HG02571 (cell line): ENCODE results near the gene CALN1.
"Not testable (repeated sequence)": the region's sequence is repeated elsewhere in the genome, so short reads cannot be mapped to it uniquely, and the experiment has no call there.

Experiments used
- ATAC-seq: cut with Tn5 transposase; IDR thresholded peaks from one replicate; pipeline ENCODE4 v1.9.1; 2021; ENCODE audit warnings: mild to moderate bottlenecking, moderate library complexity; ENCODE audit not compliant: unreplicated experiment

CALN1 gene

DNA sequence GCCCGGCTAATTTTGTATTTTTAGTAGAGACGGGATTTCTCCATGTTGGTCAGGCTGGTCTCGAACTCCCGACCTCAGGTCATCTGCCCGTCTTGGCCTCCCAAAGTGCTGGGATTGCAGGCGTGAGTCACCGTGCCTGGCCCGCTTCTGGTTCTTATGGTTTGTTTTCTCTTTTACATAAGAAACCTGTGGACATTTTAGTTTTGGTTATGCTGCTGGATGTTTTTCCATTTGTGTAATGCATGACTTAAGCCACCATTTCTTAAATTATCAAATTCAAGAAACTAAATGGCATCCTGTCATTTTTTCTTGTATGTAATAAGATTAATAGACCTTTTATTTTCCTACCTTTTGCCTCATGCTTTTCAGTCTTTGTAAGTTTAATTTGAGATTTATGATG, 589.7 kb downstream of the CALN1 start:
- ATAC-seq, result not testable (repeated sequence)

DNA sequence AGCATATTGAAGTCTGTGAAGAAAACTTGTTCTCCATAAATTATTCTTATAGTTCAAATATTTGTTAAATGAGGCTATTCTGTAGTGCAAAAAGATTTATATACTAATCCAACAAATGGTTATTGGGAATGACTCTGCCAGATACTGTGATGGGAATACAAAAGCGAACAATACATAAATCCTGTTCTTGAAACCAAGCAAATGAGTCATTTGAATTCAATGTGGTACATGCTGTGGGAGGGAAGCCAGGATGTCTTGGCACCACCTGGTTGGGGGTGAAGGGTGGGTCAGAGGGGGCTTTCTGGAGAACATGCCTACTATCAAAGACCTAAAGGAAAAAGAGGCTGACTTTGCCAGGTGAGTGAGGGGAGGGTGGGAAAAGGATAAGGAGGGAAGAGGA, 594.2 kb downstream of the CALN1 start:
- no peak for ATAC-seq

- no peak for ATAC-seq
Measured at GRCh38 chr7:71808115-71808514, 604.0 kb downstream of the CALN1 start.

- ATAC-seq, result no peak
Measured at GRCh38 chr7:71804256-71804655, 607.9 kb downstream of the CALN1 start.

DNA sequence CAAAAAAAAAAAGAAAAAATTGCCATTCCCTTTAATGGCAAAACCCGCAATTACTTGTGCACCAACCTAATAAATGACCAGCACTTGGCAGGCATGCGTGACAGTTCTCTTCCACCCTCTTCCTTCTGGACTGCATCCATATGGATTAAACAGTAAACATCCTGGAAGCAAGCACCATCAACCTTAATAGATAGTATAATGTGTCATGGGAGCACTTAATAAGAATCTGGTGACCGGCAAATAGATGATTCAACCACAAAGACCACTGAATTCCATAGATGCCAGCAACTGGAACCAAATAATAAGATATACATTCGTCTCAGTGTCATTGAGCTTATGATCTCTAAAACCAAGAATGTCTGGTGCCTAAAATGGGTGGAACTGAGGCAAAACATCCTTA, 610.2 kb downstream of the CALN1 start:
- no peak for ATAC-seq

- ATAC-seq, result no peak
Measured at GRCh38 chr7:71800321-71800720, 611.8 kb downstream of the CALN1 start.

DNA sequence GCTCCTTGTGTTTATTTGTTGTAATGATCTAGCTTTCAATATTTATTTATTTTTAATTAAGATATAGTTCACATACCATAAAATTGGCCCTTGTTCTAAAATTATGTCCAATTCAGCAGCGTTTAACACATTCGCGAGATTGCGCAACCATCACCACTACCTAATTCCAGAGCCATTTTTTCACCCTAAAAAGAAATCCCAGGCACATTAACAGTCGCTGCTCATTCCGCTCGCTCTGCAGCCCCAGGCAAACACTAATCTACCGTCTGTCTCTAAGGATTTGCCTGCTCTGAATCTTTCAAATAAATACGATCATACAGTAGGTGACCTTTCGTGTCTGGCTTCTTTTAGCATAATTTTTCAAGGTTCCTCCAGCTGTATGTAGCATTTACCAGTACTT, 616.7 kb downstream of the CALN1 start:
- no peak for ATAC-seq

DNA sequence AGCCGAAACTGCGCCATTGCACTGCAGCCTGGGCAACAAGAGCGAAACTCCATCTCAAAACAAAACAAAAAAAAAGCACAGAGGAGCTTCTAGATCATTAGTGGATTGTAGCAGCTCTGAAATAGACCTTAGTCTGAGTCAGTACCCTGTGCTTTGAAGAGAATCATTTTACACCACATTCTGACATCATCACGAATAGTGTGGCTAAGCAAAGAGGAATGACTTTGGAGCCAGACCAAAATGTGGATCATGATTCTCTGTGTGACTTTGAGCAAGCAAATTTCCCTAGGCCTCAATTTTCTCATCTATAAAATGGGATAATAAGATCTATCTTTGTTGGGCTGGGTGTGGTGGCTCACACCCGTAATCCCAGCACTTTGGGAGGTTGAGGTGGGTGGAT, 618.9 kb downstream of the CALN1 start:
- no peak for ATAC-seq

DNA sequence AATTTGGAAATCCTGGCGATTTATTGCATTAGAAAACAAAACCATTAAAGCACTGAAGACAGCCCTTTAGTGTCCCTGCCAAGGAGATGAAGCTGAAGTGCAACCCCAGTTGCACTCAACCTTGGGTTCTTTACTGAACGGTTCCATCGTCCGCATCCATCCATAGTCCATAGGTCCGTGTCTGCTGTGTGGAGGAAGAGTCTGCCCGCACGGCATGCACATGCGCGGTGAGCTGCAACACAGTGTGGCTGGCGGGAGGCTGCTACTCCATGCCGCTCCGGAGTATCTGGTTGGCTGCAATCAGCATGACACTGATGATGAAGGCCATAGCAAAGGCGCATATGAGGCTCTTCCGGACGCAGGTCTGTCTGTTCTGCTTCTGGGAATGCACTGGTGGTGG, 624.6 kb downstream of the CALN1 start:
- no peak for ATAC-seq

DNA sequence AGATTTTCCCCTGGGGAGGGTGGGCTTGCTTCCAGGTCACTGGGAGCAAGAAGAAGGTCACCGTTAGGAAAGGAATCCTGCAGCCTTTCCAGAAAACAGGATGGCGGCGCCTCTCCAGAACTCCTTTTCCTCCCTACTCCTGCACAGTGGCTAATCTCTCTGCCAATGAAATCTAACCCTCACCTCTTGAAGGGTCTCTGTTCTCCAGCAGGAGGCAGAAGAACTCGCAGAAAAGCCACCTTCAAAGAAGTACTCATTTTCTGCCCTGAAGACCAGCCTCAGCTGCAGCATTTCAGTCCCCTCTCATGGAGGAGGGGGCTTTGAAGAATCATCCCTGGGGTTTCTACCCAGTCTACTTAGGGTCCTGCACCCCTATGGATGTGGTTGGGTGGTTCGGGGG, 626.9 kb downstream of the CALN1 start:
- no peak for ATAC-seq

- ATAC-seq, result no peak
Measured at GRCh38 chr7:71784781-71785180, 627.4 kb downstream of the CALN1 start.

DNA sequence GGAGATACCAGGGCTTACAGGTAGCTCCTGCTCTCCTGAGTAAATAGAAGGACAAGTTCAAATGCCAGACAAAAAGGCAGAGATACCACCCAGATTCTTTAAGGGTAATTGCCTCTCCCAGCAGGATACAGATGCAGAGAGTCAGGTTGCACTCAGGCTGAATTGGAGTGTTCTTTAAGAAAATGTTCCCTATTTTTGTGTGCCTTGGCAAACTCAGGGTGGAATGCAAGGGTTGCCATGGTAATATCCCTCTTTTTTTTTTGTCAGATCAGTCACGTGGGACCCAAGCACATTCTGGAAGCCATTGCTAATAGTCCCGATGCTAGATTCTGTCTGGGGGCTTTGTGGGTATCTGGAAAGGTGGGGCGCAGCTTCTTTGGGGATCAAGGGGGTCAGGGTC, 628.0 kb downstream of the CALN1 start:
- ATAC-seq, result no peak

GRCh38 chr7:71783779-71784178, 628.4 kb downstream of the CALN1 start:
- ATAC-seq, result no peak

- ATAC-seq, result no peak
Measured at GRCh38 chr7:71782051-71782450, 630.1 kb downstream of the CALN1 start.

- ATAC-seq, result no peak
Measured at GRCh38 chr7:71780282-71780681, 631.9 kb downstream of the CALN1 start.

DNA sequence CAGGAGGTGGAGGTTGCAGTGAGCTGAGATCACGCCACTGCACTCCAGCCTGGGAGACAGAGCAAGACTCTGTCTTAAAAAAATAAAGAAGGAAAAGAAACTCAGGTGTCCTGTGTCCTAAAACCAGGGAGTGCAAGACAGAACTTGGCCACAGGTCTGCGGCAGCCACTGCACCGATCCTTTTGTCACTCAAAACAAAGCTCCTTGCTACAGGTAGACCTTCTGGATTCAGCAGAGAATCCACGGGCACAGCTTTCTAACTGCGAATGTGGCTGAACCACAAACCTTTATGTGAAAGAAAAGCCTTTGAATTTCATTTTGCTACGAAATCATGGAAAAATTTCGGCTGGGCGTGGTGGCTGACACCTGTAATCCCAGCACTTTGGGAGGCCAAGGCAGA, 634.9 kb downstream of the CALN1 start:
- ATAC-seq, result no peak

GRCh38 chr7:71776726-71777125, 635.4 kb downstream of the CALN1 start:
- ATAC-seq, result no peak

DNA sequence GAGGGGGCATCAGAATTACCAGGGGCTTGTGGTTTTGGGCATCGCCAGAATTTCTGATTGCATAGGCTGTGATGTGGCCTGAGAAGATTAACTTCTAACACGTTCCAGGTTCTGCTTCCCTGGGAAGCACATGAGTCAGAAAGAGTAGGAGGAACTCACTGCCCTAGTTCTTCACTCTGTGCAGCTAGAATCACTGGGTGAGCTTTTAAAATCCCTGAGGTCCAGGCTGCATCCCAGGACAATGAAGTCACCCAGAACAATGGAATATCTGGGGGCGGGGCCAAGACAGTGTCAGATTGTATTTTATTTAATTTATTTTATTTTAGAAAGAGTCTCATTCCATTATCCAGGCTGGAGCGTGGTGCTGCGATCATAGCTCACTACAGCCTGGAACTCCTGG, 636.5 kb downstream of the CALN1 start:
- ATAC-seq, result no peak

- ATAC-seq, result no peak
Measured at GRCh38 chr7:71772779-71773178, 639.4 kb downstream of the CALN1 start.

GRCh38 chr7:71770269-71770907, 641.8 kb downstream of the CALN1 start:
- no peak for ATAC-seq

- no peak for ATAC-seq
Measured at GRCh38 chr7:71769326-71769725, 642.8 kb downstream of the CALN1 start.

DNA sequence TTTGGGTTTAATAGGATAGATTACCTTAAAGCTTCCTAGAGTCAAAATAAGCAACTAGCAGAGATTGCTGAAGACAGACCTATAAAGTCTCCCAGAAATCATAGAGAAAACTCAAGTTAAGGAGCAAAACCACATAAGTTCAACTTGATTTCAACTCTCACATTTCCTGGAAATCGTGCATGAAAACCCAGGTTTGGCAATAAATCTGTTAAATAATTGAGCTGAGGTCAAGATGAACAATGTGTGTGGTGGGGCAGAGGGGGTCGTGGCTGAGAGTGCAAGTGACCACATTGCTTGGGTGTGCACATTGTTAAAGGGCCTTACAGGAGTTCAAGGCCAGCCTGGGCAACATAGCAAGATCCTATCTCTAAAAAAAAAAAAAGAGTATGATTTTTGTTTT, 643.7 kb downstream of the CALN1 start:
- ATAC-seq, result no peak

- no peak for ATAC-seq
Measured at GRCh38 chr7:71766016-71766415, 646.1 kb downstream of the CALN1 start.
